HG03159 (cell line): Measurements from ENCODE around the gene NRARP.

Source experiments
- ATAC-seq: cut with Tn5 transposase; IDR thresholded peaks from one replicate; pipeline ENCODE4 v1.9.1; 2021; ENCODE audit warnings: mild to moderate bottlenecking, moderate library complexity; ENCODE audit not compliant: unreplicated experiment

The NRARP gene

DNA sequence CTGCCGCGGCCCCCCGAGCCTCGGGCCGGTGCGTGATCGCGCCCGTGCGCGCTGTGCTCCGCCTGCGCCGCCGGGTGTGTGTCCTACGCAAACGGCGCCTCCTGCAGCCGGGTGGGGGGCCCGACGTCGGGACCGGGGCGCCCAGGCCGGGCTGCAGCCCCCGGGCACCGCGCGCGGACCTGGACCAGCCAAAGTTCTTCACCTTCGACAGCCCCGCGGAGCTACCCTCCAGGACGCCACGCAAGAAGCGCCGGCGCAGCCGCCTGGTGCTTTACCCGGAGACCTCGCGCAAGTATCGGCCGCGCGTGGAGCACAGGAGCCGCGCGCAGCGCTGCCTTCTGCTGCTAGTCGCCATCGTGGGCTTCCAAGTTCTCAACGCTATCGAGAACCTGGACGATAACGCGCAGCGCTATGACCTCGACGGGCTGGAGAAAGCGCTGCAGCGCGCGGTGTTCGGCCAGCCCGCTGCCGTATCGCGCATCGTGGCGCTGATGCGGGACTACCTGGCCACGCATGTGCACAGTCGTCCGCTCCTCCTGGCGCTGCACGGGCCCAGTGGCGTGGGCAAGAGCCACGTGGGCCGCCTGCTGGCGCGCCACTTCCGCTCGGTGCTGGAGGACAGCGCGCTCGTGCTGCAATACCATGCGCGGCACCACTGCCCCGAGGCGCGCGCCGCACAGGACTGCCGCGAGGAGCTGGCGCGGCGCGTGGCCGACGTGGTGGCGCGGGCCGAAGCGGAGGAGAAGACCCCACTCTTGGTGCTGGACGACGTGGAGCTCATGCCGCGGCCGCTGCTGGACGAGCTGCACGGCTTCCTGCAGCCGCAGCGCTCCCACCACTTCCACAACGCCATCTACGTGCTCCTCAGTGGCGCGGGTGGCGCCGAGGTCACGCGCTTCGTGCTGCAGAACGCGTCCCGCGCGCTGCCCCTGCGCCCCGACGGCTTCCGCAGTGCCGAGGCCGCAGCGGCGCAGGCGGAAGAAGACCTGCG lies 23.1 kb downstream of the NRARP start:
- no peak for ATAC-seq

- no peak for ATAC-seq
Measured at GRCh38 chr9:137278061-137278701, 23.9 kb downstream of the NRARP start.

- ATAC-seq = peak; percentile 67
Measured at GRCh38 chr9:137277329-137278041, 24.6 kb downstream of the NRARP start, which contains the start of gene TOR4A. Gene TOR4A (plus strand): TSS chr9:137277726. CDS start chr9:137278690, 964 bp downstream.

DNA sequence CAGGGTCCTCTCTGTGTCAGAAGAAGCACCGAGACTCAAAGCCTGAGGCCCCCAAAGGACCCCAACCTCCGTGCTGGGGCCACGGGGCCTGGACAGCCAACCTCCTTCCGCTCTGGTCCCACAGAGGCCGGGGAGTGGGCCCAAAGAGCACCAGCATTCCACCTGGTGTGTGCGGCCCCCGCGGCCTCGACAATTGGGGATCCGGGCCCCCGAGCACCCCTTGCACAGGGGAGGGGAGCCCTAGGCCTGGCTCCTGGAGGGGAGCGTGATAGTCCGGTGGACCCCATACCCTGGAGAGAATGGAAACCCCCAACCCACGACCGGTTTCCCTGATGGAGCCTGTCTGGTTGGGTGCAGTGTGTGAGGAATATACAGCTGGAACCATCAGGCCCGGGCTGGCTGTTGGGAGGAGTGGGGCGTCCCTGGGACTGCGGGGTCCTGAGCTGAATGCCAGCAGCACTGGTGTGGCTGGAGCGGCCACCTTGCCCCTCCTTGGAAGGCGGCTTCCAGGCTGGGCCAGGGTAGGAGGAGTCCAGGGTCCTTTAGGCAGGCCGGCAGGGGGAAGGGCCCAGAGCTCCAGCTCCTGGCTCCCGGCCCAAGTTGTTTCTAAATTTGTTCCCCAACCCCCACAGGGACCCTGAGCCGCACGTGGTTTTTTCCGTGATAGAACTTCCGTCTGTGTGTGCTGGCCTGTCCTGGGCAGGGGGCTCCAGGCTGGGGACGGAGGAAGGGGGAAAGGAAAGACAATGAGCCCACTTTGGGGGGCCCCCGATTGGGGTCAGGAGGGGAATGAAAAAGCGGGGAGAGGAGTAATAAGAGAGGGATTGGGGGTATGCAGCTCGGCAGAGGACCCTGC lies 25.4 kb downstream of the NRARP start:
- peak; percentile 16 for ATAC-seq

- ATAC-seq = no peak
Measured at GRCh38 chr9:137275588-137276472, 26.2 kb downstream of the NRARP start.

- no peak for ATAC-seq
Measured at GRCh38 chr9:137275203-137275587, 26.9 kb downstream of the NRARP start.

DNA sequence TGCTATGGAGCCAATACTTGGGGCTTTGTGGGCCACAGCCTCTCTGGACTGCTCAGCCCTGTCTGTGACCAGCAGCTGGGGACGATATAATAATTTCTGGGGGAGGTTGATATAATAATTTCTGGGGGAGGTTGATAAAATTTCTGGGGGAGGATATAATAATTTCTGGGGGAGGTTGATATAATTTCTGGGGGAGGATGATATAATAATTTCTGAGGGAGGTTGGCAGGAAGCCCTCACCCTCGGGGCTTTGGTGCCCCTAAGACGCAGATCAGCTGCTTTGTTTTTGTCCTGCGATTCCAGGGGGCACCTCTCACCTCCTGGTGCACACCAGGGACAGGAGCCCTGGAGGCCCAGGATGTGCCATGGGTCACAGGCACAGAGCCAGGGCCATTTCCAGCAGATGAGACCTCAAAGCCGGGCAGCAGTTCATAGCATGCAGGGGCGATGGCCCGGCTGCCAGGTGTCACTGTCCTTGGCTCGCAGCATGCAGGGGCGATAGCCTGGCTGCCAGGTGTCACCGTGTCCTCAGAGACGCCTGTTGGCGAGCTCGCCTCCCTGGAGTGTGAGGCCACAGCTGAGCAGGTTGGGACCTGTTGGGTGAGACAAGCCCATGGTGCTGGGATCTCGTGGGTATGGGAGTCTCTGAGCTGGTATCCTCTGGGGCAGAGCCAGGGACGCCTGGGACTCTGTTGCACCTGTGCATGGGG lies 28.3 kb downstream of the NRARP start:
- no peak for ATAC-seq

DNA sequence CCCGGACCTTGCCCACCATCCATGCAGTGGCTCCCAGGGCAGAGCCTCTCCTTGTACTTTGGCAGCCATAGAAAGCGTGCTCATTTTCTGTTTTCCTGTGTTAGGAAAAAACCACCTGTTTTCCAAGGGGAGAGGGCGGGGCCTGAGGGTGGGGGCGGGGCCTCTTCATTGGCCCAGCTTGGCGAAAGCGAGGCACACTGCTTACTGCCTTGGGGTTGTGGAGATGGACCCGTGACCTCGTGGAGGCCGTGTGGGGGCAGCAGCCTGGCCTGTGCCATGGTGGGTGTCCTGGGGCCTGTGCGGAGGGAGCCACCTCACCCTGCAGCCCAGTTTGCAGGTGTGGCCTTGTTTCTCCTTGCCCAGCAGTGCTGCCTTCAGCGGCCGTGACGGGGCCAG lies 29.0 kb downstream of the NRARP start:
- no peak for ATAC-seq

DNA sequence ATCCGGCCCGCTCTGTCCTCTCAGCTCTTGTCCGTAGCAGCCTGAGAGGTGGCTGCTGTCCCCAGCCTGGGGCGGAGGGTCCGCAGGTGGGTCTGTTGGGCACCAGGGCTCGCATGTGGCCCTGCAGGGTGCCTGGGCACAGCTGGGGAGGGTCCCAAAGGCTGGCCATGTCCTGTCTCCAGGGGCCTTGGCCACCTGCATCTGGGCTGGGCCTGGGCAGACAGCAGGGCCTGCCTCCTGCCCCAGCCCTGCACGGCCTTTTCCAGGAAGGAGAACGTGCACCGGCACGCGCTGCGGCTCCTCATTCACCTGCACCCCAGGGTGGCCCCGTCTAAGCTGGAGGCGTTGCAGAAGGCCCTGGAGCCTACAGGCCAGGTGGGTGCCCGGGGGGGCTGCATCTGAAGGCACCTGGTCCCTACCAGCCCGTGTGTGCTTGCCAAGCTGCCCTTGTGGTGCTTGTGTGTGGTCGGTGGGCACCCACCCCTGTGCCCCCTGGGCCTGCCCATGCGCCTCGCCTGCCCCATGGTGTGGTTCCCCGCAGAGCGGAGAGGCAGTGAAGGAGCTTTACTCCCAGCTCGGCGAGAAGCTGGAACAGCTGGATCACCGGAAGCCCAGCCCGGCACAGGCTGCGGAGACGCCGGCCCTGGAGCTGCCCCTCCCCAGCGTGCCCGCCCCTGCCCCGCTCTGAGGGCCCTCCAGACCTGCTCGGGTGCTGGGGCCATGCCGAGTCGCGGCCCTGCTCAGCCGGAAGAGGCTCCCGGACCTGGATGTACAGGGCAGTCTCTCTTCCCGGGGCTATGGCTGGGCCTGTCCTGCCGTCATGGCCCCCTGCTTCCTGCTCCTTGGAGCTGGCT lies 29.6 kb downstream of the NRARP start:
- ATAC-seq = no peak

- no peak for ATAC-seq
Measured at GRCh38 chr9:137271696-137272076, 30.4 kb downstream of the NRARP start.

DNA sequence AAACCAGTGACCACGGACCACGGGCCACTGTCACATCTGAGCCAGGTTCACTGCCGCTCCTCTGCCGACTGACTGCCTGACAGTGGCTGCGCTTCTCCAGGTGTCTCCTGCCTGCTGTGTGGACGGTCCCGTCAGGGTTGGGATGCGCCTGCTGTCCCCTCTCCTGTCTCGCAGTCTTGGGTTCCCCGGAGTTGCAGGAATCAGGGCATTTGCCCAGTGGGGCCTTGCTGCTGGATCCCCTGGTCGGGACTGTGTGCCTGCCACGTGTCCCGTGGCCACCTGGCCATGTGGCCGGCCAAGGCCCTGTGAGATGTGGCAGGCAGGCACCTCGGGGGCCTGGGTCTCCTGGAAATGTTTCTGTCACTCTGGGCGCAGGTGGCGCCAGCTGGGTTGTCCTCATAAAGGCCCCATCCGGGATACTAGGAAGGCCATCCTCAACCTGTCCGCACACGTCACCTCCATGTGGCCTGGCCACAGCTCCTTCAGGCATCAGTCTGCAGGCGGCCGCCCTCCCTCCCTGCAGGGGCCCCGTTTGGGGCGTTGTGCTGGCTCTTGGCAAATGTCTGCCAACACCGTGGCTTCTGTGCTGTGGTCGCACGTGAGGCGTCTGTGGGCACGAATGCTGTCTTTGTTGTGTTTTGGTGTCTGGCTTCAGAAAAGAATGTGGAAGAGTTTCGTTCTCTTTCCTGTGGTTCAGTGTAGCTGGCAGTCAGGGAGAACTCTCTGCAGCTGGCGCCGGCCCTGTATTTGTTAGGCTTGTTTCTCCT lies 31.0 kb downstream of the NRARP start:
- ATAC-seq = no peak

DNA sequence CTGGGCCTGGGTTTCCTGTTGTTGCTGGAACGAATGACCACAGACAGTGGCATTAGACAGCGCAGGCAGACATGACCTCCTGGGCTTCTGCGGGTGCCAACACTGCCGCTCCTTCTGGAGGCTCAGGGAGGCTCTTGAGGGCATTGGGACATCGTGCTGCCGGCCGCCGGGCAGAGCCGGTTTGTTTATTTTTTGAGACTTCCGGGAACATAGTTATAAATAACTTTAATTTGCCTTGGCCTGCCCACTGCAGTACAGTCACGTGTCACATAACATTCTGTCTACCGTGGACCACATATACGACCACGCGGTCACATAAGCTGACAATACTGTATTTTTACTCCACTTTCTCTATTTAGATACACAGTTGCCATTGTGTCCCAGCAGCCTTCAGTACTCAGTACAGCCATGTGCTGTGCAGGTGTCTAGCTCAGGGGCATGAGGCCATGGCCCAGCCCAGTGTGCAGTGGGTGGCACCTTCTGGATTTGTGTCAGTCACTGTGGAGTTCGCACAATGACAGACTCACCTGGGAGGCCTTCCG lies 32.8 kb downstream of the NRARP start:
- no peak for ATAC-seq

DNA sequence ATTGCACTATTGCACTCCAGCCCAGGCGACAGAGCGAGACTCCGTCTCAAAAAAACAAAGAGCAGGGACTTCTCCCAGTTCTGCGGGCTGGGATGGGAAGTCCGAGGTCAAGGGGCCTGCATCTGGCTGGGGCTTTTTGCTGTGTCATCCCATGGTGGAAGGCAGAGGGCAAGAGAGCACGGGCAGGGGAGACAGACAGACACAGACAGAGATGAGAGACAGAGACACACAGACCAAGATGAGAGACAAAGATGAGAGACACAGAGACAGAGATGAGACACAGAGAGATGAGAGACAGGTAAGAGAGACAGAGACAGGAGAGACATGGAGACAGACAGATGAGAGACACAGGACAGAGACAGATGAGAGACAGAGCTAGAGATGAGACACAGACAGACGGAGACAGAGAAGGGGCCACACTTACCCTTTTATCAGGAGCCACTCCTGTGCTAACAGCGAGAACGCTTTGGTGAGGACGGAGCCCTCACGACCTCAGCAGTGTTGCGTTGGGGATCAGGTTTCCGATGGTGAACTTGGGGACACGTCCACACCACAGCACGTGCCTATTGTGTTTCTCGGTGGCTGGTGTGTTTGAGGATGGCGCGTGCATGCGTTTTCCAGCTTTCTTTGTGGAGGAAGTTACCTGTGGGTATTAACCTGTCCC lies 33.4 kb downstream of the NRARP start:
- no peak for ATAC-seq

DNA sequence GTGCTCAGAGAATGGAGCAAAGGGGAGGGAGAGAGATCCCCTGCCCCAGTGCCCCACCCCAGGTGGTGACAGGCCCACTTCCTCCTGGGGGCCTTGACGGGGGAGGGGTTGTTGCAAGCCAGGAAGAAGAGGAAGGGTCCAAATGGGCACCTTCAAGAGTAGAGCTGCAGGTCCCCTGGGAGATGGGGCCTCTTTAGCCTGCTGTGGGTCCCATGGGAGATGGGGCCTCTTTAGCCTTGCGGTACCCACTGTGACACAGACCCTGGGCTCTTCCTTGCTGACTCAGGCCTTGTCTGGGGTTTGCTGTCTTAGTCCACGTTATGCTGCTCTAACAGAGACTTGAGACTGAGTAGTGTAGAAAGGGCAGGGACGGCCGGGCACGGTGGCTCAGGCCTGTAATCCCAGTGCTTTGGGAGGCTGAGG lies 34.1 kb downstream of the NRARP start:
- ATAC-seq = no peak

- ATAC-seq = no peak
Measured at GRCh38 chr9:137266585-137267453, 35.3 kb downstream of the NRARP start.

- ATAC-seq = no peak
Measured at GRCh38 chr9:137266162-137266527, 35.9 kb downstream of the NRARP start.
